Measurements from ENCODE around the gene CDH3.

The CDH3 gene

GRCh38 chr16:68740628-68741346 lies 95.7 kb downstream of the CDH3 start:
- DNase-seq, result no peak

GRCh38 chr16:68743664-68744063 lies 98.6 kb downstream of the CDH3 start:
- DNase-seq, result no peak

GRCh38 chr16:68744744-68745280 lies 99.7 kb downstream of the CDH3 start:
- DNase-seq, result no peak

GRCh38 chr16:68746951-68747350 lies 101.8 kb downstream of the CDH3 start:
- no peak for DNase-seq

GRCh38 chr16:68749432-68749831 lies 104.3 kb downstream of the CDH3 start:
- no peak for DNase-seq

Measured in NK-92 treated with Interleukin-12 subunit alpha and Interleukin-12 subunit beta, amount 100 ng/mL, for 24 hours (cell line).